Stimulated activated CD4-positive, alpha-beta T cell treated with anti-CD3 and anti-CD28 coated beads, Interleukin-1b, Interleukin-23, amount 100 ng/mL, for 1 hour (primary cell): Measurements from ENCODE around the gene SLC44A3.
"Not testable (repeated sequence)": the region's sequence is repeated elsewhere in the genome, so short reads cannot be mapped to it uniquely, and the experiment has no call there.

Experiments
- DNase-seq, 2 donors: peaks; one replicate each; pipeline ENCODE4 v3.0.0-alpha.2; 2020; ENCODE audit warnings: low read depth in 2 of 2

The SLC44A3 gene

DNA sequence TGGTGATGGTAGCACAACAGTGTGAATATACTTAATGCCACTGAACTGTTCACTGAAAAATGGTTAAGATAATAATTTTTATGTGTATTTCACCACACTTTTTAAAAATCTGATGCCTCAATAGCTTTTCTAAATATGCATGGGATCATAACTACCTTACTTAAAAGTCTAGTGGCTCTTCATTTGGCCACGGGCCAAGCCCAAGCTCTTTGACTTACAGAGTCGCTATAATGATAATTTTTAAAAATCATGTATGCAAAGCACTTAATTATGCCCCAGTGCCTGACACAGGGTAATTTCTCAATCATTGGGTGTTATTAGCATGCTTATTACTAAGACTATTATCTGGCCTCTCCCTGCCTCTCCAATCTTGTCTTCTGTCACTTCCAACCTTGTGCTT lies 114.4 kb downstream of the SLC44A3 start:
- no peak for DNase-seq

DNA sequence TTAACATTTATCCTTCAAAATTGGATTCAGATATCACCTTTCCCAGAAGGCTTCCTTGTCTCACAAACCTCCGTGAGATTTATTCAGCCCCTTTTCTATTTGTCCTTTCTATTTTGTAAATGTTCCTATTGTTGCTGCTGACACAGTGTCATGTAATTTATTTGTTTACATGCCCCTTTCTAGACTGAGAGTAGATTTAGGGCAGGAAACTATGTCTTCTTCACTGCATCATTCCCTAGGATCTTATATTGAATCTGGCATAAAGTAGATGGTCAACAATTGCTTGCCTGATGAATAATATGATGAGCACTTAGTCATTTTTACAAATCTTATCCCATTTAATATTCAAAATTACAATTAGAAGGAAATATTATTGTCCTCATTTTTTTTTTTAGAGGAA lies 114.9 kb downstream of the SLC44A3 start:
- DNase-seq = no peak

DNA sequence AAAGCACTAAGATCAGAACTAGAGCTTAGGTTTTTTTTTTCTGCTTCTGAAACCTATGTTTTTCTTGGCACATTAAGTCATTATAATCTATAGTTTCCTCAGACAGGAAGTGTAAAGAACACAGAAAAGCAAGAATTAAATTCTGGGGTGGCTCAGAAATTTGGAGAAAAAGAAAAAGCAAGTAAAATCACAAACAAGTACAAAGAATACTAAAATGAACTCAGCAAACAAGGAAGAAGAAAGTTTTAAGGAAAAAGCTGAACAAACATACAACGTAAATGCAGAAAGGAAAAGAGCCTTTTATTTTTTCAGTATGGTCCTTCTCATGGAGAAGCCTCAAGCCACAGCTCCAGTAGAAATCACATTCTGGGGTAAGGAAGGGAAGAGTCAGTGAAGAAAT lies 115.3 kb downstream of the SLC44A3 start:
- no peak for DNase-seq

DNA sequence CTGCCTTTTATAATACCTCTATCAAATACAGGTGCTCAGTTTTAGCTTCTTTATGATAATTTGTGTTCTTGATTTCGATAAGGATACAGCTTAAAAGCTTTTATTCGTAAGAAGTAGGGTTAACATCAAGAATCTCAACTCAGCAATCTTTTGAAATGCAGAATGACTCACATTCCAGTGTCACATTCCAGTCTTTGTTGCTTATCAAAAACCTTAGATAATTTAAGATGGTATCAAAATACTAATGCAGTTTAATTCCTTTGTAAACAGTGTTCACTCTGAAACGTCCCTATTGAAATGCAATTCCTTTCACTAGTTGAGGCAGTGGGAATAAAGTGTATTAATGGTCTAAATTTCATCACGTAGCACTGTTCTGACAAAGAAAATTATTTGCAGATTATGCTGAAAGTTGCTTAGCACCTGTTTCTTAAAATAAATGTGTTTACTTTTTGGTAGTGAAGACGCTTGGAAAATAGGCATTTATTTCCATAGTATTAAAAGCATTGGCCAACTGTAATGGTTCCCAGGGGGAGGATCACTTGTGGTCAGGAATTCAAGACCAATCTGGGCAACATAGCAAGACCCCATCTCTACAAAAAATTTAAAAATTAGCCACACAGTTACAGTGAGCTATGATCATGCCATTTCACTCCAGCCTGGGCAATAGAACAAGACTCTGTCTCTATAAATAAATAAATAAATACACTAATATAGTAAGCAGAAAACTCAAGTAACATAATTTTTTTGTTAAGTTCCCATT lies 116.9 kb downstream of the SLC44A3 start:
- DNase-seq = no peak

DNA sequence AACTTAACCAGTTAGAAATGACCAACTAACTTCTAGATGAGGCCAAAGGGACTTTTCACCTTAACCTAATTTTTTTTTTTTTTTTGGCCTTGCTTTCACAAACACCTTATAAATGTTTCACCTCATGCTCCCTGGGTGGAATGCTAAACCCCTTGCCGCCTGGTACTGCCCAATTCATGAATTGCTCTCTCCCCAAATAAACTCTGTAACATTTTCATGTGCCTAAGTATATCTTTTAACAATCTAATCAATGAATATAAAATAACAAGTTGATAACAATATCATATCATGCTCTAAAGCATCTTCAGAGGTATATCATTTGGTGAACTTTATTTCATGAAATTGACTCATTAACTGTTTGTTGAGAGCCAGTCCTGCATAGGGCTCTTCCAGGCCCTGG lies 117.7 kb downstream of the SLC44A3 start:
- no peak for DNase-seq

DNA sequence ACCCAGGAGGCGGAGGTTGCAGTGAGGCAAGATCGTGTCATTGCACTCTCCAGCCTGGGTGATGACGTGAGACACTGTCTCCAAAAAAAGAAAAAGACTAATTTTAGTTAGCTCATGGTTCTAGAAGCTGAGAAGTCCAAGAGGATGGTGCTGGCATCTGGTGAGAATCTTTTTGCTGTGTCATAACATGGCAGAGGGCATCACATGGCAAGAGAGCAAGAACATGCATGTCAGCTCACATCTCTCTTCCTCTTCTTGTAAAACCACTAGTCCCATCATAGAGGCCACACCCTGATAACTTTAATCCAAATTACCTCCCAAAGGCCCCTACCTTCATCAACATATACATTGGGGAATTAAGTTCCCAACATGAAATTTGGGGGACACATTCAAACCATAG lies 120.6 kb downstream of the SLC44A3 start:
- DNase-seq = no peak

DNA sequence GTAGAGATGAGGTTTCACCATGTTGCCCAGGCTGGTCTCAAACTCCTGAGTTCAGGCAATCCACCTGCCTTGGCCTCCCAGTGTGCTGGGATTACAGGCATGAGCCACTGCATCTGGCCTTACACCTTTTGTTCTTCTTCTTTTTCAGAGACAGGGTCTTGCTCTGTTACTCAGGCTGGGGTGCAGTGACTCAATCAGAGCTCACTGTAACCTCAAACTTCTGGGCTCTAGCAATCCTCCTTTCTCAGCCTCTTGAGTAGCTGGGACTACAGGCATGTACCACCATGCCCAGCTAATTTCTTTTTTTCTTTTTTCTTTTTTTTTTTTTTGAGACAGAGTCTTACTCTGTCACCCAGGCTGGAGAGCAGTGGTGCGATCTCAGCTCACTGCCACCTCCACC lies 121.3 kb downstream of the SLC44A3 start:
- not testable (repeated sequence) for DNase-seq

DNA sequence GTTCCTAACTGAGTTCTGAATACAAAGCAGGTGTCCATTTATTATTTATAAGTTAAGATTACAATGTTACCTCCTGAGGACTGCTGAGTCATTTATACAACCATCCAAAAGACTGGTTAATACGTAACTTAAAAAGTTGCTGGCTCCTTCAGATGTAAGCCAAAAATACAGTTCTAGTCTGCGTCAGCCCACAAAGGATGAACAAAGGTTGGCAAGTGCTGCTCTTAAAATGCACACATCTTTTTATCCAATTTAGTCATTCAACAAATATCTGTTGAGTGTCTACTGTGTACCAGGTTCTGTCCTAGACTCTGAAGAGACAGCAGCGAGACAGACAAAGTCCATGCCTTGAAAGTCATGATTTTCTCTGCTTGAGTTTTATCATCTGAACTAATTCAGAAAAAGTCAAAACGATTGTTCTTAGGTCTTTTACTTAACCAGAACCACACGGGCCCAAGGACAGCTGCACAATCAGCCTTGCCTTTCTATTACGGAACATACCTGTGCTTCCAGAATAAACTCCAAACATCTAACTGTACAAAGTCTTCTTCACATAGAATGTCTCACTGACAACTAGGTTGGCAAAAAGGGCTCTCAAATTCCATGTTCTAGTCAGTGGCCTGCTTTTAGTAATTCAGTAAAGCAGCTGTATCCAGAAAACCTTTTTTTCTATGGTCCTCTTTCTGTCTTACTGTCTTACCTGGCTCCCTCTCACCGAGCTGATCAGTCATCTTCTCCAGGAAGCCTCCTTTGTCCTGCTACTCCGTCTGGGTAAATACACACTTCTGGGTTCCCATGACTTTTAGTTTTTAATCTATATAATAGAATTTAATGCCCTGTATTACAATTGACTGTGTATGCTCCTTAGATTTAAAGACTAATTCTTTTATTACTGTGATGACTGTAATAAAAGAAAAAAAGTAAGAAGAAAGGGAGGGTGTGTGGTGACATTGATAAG lies 122.3 kb downstream of the SLC44A3 start:
- no peak for DNase-seq
